ENCODE data around the gene NIN.
"Not testable (repeated sequence)": the region's sequence is repeated elsewhere in the genome, so short reads cannot be mapped to it uniquely, and the experiment has no call there.

Gene NIN

DNA sequence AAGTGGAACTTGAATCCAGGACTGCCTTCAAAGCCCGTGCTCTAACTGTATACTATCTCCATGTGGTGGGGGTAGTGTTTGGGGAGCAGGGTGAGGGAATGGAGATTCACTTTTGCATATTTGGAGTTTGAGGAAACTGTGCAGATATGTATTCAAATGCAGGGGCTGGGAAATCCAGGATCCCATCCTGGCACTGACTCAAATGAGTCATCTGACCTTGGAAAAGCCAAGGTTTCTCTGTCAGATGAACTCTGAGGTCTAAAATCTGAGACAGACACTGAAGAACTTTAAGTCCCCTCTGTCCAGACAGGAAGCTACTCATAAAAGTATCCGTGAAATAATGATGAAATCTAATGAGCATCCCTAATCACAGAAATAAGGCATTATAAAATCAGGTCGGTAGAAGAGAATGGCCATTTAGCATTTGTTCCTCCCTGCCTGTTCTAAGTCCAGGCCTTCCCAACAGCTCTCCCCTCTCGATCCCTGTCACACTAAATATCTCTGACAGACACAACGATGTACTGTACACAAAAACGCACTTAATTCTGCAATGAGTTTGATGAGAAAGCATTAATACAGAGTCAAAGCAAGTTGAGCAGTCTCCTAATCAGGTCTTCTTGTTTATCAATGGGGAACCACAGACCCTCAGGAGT, 14.4 kb downstream of the NIN start:
- no peak for DNase-seq (ENCODE audit: low read depth)

DNA sequence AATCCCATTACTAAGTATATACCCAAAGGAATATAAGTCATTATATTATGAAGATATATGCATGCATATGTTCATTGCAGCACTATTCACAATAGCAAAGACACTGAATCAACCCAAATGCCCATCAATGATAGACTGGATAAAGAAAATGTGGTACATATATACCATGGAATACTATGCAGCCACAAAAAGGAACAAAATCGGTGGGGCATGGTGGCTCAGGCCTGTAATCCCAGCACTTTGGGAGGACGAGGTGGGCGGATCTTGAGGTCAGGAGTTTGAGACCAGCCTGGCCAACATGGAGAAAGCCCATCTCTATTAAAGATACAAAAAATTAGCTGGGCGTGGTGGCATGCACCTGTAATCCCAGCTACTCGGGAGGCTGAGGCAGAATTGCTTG, 15.4 kb downstream of the NIN start:
- not testable (repeated sequence) for DNase-seq (ENCODE audit: low read depth)

DNA sequence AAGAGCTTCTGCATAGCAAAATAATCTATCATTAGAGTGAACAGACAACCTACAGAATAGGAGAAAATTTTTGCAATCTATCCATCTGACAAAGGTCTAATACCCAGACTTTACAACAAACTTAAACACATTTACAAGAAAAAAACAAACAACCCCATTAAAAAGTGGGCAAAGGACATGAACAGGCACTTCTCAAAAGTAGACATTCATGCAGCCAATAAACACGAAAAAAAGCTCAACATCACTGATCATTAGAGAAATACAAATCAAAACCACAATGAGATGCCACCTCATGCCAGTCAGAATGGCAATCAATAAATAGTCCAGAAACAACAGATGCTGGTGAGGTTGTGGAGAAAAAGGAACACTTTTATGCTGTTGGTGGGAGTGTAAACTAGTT, 15.9 kb downstream of the NIN start:
- DNase-seq (ENCODE audit: low read depth) = not testable (repeated sequence)

DNA sequence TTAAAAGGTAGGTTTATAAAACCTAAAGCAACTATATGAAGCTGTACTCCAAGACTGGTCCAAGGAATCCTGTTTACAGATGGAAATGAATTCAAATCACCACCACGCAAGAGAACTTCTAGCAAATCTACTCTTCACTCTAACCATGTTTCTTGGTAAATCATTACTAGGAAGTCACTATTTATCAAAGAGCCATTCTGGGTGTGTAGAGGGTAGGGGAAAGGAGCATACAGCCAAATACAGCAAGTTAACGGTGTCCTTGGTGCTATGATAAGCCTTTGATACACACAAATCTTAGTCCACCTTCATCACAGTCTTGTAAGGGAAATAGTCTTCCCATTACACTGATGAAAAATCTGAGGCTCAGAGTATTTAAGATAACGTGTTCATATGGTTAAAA, 16.8 kb downstream of the NIN start:
- DNase-seq (ENCODE audit: low read depth) = no peak

DNA sequence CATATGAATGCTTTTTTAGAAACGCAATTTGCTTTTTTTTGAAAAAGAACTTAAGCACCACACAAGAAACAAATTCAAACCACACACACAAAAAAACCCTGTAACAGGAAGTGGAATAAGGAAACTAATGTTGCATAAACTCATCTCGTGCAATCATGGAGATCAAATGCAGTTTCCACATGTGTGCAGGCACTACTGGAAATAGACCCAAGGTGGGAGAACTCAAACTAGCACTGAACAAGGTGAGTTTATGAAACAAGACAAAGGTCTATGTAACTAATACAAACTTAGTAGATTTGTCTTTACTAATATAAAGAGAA, 17.5 kb downstream of the NIN start:
- no peak for DNase-seq (ENCODE audit: low read depth)

DNA sequence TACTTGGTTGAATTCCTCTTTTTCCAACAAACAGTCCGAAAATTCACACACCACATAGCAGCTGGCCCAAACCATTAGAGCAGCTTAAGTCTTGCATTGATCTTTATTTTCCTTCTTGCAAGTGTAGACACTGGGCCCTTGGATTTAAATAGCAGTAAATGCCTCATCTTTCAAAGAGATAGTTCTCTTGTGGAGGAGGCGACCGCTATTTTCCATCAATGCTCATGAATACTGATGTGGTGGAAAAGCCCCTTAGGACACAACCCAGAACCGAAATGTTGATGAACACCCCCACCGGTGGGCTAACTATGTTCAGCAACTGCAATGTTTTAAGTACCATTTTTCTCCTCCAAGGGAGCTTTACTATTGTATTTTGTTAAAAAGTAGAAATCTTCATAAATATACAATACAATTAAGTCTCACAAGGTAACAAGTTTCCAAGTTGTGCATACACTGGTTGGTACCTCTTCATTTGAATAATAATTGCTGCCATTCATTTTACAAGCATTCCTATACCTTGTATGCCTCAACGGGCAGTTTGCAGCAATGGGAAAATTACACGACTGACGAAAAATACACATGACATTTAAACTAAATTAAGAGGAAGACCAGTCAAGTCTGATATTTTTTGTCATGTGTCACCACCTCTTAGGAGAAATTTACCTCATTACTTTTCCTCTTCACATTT, 18.0 kb downstream of the NIN start:
- DNase-seq (ENCODE audit: low read depth) = no peak

DNA sequence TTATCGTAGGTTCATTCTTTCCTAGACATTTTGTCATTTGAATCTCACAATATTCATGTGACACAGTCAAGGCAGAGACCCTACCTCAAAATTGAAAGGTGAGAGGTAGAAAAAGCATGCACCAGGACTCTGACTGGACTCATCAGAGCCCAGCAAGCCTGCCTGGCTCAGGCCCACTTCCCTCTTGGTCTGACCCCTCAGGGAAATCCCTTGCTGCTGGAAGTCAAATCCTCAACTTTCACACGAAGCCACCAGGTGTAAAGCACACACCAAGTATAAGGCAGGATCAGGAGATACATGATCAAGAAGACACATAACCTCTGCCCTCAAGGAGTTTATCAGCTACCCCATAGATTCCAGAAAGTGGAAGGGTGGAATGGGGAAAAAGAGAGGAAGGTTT, 18.8 kb downstream of the NIN start:
- no peak for DNase-seq (ENCODE audit: low read depth)

DNA sequence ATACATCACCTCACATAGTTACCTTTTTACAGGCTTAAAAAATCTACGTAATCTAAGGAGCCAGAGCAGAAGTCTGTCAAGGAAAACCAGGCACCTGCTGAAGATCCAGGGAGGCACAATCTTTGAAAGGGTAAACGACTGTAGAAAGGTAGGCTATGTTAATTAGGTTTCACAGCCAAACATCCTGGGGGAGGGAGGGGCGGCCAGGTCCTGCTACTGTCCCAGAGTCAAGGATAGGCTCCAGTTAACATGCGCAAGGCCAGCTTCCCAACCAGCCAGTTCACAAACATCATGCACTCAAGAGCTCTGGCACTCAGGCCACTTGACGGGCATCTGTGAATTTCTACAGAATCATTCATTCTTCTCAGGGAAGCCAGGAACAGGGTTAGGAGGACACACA, 22.9 kb downstream of the NIN start:
- DNase-seq (ENCODE audit: low read depth) = no peak

DNA sequence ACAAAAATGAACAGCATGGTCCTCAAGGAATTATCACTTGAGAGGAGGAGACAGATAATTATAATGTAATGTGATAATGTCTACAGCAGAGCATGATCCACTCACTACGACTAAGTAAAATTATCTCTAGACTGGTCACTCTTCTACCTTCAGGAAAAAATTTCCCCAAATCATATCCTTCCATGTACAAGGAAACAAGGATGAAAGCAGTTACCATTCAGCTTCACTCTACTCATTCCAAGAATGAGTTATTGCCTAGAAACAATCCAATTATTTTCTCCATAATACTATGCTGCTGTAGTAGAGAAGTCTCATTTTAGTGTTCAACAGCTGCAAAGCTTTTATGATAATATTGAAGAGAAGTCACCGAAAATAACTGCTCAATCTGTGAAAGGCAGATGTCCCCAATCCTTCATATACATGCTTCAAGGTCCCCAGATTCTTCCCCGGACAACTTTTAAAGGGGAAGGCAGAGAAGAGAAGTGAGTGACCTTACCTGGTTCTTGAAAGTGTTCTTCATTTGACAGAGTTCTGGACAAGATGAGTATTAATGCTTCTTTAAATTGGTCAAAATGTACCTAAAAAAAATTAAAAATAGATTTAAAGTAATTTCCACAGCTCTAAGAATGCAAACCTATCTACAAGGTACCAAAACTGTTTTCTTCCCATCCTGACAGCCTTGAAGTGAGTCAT, 24.6 kb downstream of the NIN start:
- DNase-seq (ENCODE audit: low read depth) = no peak

DNA sequence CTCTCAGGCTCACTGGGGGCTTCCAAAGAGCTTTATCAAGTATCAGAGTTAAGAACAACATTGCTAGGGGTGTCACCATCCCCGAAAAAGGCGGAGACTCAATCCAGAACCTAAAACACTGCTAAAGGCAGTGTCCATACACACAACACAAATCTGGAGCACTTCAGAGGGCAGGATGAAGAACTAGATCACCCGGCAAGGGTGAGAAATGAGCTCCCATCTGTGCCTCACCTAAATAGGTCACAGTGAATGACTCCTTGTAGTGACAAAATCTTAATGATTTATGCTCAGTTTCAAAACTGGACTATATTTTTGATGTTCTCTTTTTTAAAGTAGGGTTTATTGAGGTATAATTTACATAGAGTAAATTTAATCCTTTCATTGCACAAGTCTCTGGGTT, 25.6 kb downstream of the NIN start:
- DNase-seq (ENCODE audit: low read depth) = no peak

DNA sequence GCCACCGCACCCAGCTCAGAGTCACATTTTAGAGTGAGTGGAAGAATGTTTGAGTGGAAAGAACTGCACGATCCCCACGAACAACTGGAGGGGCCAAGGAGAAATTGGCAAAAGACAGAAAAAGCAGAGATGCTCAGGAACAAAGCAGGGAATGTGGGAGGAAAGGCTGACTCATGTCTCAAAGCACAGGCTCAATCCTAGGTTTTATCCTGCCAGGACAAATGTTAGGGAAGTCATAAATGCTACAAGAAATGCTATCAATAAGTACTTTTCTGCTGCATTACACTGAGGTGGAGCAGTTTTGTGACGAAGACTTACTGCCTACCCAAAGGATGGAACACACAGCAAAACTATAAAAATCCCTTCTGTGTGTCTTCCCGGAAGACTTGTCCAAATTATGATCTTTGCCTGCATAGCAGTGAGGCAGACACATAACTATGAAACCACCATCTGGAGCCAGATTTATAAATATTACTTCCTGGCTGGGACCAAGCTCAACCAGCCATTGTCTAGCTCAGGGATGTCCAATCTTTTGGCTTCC, 26.7 kb downstream of the NIN start:
- DNase-seq (ENCODE audit: low read depth) = peak; percentile 44

DNA sequence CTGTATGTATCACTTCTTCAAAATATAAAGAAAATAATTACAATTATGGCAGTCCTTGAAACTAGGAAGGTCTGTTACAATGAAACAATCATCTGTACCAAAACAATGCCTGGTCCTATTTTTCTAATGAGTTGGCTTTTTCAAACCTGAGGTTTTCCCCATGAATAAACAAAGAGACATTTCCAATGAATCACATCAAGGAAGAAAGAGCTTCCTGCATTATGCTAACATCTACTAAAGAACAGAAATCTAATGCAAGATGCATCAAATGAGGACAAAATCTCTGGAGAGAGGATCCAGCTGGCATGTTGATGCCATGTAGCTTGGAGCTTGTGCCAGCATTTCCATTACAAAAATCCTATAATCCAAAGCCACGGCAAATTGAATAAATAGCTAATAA, 29.3 kb downstream of the NIN start:
- no peak for DNase-seq (ENCODE audit: low read depth)

DNA sequence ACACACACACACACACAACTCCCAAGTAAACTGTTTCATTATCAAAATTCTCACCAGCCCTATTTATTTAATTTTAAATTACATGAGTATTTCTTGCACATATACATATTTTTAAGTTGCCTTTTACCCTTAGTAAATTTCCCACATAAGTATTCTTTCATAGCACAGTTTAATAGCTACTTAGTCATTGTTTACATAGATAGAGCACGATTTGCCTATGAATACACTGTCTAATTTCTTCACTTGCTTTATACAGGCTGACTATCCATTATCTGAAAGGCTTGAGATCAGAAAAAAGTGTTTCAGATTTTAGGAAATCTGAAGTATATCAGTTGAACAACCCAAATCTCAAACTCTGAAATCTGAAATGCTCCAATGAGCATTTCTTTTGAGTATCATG, 30.9 kb downstream of the NIN start:
- no peak for DNase-seq (ENCODE audit: low read depth)

DNA sequence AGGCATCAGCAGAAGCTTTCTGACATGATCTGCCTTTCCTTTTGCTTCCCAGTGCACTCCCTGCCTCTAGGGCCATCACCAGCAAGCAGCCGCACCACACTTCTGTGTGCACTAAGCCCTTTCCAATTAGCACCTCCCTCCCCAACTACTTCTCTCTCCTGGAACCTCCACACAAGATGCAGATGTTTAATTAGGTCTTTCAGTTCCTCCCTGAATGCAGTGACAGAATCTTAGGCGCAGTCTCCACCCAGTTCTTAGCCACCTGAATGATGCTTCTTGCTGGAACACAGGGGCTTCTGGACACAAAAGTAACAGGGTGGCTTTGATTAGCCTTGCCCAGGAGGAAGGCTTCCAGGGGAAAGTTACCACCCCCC, 32.9 kb downstream of the NIN start:
- DNase-seq (ENCODE audit: low read depth) = no peak

DNA sequence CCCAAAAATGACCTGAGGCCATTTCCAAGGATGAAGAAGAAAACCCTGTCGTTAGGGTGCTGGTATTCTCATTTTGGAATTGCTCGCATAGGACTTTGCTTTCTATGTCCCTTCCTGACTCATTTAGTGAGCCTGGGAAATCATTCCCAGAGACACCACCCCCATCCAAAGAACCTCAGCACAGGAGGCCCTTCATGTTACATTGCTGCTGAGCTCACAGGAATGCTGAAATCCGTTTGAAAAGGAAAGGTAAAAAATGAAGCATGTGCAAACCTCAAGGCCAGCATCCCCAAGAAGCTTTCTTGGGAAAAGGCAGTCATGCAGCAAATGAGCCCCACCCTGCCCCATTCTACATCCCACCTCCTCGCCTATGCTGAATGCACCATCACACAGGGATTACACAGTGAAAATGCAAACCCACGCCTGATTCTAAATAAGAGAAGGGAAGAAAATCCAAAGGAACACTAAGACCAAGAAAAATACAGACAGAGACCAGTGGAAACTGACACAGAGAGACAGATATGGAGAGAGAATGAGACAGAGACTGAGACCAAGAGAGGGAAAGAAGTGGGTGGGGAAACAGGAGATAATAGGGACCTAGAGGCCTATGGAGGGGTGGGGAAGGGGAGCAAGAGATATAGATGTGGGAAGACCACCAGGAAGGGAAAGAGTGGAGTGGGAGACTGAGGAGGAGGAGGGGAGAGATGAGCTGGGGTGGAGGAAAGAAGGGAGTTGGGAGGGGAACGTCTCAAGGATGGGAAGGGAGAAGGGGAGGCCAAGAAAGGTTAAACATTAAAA, 33.5 kb downstream of the NIN start:
- no peak for DNase-seq (ENCODE audit: low read depth)

DNA sequence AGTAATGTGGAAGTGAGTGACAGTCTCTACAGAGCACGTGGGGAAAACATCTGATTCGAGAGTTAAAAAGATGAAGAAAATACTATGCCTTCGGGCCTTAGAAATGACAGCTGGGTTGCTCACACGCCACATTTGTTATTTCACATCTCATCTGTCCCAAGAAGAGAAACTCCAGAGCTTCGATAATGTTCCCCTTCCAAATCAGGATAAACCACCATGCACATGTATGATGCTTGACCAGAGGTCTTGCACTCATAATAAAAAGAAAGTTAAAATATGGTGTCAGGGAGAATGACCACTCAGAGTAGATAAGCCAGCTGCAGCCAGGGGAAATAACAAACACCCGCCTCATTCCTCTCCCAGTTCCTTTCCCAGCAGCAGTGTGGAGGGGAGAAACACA, 34.6 kb downstream of the NIN start:
- DNase-seq (ENCODE audit: low read depth) = no peak

DNA sequence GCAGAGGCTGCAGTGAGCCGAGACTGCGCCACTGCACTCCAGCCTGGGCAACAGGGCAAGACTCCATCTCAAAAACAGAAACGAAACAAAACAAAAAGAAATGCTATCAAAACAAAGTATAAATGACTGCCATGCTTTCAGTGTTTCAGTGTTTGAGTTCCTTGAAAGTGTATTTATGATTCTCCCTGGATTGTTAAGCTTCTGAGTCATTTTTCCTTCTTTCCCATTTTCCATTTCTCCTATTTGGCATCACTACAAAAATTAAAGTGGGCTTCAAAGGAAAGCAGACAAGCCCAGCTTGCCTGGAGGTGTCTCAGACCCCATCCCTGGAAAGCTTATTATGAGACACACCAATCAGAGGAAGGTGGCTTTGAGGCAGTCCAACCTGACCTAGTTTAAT, 35.1 kb downstream of the NIN start:
- no peak for DNase-seq (ENCODE audit: low read depth)

DNA sequence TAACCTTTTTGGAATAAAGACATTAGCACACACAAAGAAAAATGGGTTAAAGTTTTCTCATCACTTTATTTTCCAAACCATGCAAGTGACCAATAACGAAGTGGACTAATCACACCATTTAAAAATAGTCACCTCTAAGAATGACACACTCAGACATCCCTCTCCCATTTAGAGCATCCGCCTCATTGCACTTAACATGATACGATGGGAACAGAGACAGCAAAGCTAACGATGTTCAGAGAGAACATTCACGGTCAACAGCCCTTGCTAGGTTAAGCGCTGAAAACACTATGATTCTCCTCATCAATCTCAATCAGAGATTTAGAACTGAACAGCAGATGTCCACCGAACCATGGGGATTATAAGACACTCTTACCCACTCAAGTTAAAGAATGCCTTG, 35.8 kb downstream of the NIN start:
- no peak for DNase-seq (ENCODE audit: low read depth)

DNA sequence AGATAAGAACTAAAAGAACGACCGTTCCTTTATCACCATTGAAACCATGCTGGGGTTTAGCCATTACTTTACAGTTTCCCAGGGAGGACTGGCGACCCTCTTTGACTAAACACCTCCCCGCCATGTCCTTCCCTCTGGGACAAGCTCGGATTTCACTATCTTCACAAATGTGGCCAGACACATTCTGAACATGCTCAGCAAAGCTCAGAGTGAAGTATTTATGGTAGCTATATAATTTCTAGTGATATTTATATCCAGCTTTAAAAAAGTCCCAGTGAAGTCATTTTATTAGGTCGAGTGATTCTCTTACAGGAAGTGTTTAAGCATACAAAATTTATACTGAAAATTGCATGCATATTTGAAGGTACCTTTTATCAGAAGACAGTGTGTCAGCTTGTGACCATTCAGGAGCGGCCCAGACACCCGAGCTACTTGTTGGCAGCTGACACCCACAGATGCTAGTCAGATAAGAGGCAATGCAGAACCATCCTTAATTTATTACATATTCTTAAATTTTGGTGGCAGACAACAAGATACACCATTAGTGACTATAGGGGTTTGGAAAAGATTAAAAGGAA, 36.8 kb downstream of the NIN start:
- DNase-seq (ENCODE audit: low read depth) = no peak

DNA sequence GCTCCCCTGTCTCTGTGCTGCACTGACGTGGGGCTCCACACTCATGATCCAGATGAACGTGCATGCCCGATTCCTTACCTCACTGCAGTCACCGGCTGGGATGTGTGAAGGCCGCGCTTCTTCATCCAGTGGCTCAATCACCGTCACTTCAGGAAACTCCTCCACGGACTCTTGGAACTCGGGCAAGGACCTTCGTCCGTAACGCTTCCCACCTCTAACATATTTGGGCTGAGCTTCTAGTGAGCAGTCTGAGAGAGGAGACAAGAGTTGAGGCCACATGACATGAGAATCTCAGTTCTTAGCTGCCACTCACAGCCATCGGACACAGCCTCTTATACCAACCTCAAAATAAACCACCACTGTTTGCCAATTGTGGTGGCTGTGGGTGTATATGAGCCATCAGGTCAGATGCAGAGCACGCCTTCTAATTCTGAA, 38.3 kb downstream of the NIN start:
- no peak for DNase-seq (ENCODE audit: low read depth)

DNA sequence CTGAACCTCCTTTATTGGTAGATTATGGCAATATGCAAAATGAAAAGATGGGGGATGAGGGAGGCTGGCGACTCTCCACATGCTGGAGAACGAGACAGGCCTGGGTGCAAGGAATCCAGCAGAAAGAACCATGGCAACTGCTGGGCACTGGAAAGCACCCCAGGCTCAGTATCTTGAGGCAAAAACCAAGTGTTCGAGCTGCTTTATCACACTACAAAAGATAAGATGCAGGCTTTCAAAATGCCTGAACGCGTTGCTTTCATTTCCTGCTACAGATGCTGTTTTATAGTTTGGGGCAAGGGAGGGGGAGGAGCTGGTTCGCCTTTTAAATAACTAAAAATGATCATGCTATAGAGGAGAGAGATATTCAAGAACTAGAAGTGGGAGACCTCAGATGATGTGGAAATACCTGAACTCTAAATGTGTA, 38.9 kb downstream of the NIN start:
- no peak for DNase-seq (ENCODE audit: low read depth)

DNA sequence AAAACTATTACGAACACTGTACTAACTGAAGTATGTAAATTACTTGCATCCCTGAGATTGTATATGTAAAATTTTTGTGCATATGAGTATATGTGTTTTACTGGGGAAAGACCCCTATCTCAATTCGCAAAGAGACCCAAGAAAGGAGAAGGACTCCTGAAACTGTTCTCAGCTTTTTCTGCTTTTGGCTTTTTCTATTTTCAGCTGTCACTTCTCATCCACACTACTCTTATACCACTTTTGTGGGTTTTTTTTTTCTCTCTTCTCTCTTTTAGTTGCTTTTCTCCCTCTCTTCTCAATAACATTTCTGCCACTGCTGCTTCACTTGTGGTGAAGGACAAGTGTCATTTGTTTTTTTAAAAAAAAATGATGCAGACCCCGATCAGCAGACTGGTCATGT, 39.8 kb downstream of the NIN start:
- DNase-seq (ENCODE audit: low read depth) = no peak

Measured in stromal cell of bone marrow (primary cell).